GM12801 (cell line): ENCODE measurements around the gene RAPGEF5.

Experiments used
- TF ChIP-seq, protein P1 (sequence below): IDR thresholded peaks from one replicate; pipeline ENCODE4 v1.5.1; 2011; ENCODE audit warnings: control low read depth; ENCODE audit not compliant: insufficient read length; ENCODE audit errors: extremely low read depth

The RAPGEF5 gene

DNA sequence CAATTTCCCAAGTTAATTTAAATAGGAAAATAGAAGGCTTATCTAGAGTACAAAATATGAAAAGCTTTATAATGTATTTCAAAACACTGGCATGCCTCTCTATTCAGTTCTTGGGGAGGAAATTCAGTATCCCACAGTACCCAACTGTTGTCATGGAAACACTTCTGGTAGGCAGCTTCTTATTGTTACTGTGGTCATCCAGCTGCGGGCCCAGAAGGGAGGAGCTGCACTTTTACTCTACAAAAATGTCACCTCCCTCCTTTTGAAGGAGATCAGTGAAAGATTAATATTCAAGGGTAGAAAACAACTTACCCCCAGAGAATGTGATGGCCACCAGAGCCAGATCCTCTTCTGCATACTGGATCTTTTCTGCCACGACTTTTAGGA lies 202.8 kb downstream of the RAPGEF5 start:
- TF ChIP-seq, protein P1, sequence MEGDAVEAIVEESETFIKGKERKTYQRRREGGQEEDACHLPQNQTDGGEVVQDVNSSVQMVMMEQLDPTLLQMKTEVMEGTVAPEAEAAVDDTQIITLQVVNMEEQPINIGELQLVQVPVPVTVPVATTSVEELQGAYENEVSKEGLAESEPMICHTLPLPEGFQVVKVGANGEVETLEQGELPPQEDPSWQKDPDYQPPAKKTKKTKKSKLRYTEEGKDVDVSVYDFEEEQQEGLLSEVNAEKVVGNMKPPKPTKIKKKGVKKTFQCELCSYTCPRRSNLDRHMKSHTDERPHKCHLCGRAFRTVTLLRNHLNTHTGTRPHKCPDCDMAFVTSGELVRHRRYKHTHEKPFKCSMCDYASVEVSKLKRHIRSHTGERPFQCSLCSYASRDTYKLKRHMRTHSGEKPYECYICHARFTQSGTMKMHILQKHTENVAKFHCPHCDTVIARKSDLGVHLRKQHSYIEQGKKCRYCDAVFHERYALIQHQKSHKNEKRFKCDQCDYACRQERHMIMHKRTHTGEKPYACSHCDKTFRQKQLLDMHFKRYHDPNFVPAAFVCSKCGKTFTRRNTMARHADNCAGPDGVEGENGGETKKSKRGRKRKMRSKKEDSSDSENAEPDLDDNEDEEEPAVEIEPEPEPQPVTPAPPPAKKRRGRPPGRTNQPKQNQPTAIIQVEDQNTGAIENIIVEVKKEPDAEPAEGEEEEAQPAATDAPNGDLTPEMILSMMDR, result no peak

GRCh38 chr7:22153432-22154142 lies 203.4 kb downstream of the RAPGEF5 start:
- TF ChIP-seq, protein P1, result no peak

- TF ChIP-seq, protein P1, result no peak
Observed at GRCh38 chr7:22152690-22153089, 204.3 kb downstream of the RAPGEF5 start.

DNA sequence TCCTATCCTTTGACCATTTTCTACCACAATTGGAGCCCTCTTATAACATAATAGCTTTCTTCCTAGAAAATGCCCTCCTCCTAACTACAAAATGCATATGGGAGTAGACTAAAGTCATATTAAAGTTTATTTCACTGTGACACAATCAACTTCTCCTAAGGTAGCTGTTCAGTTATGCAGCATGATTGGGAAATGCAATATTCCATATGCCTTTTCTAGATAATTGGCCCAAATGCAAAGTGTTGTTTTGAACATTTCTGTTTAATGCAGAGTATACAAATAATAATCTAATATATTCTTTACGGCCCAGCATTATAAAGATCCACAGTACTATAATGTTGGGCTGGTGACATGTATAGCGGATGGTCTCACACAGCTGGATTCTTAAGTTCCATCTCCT lies 205.1 kb downstream of the RAPGEF5 start:
- TF ChIP-seq, protein P1, result no peak

DNA sequence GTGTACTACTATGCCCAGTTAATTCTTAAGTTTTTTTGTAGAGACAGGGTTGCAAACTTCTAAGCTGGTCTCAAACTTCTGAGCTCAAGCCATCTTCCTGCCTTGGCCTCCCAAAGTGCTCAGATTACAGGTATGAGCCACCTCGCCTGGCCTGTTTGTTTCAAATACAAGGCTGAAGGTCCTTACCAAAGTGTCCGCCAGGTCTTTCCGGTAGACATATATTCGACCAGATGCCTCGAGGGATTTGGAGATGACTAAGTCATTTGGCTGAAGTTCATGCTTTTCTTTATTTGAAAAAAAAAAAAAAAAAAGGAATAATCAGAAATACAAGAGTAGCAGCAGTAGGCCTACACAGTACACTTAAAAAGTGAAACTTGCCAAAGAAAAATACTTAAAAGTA lies 206.7 kb downstream of the RAPGEF5 start:
- TF ChIP-seq, protein P1, result no peak

DNA sequence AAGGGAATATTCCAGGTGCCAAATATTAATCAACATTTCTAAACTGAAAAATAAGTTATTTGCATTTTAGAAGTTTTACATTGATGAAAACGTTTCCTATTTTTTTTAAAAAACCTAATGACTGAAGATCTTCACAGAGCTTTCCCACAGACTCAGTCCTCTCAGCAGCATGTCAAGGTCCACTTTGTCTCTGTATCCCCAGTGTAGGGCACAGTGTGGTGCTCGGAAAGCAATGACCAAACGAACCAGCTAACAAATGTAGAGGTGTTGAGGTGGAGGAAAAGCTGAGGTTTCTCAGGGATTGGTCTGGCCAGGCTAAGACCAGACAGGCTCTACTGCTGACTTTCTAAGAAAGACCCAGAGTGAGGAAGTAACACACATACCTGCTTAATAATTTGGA lies 209.1 kb downstream of the RAPGEF5 start:
- TF ChIP-seq, protein P1, result no peak

GRCh38 chr7:22146961-22147512 lies 209.9 kb downstream of the RAPGEF5 start:
- TF ChIP-seq, protein P1, result no peak
